ENCODE results near the gene HPSE2. TPM values are rescaled to one million over a fixed set of nuclear protein-coding genes. Genes with fewer than 3 reads are reported as not detected.

HPSE2 gene
- total RNA-seq, 2 donors from 2014 or later = 2.4 to 4.7 TPM

- WGBS = 89% methylated on average over 3 of the region's 3 CpGs
- Histone ChIP-seq H3K9me3 (no peaks in the 10 kb centered on the region), H3K27ac (no peak overlapping the region), H3K36me3 (no peaks in the 10 kb centered on the region), H3K4me3 (no peak overlapping the region), H3K4me1 (replicated peaks) (no peaks in the 10 kb centered on the region), H3K27me3 (replicated peaks; ENCODE audit: insufficient read depth) (no peaks in the 10 kb centered on the region)
- DNase-seq (ENCODE audit: low spot score) = no peak
- intact Hi-C loops (cut with DNase I) = no loop called here
- TF ChIP-seq POLR2AphosphoS5 (IDR thresholded peaks at IDR 0.05) (no peak), POLR2A (IDR thresholded peaks at IDR 0.05) (no peak), CTCF (IDR thresholded peaks at IDR 0.05) (no peak)
Measured at GRCh38 chr10:98778277-98778759, 457.3 kb downstream of the HPSE2 start.

GRCh38 chr10:98758463-98758862, 477.2 kb downstream of the HPSE2 start:
- Histone ChIP-seq H3K4me1 (replicated peaks) (no peaks in the 10 kb centered on the region), H3K27me3 (replicated peaks; ENCODE audit: insufficient read depth) (no peaks in the 10 kb centered on the region), H3K36me3 (no peaks in the 10 kb centered on the region), H3K9me3 (no peaks in the 10 kb centered on the region), H3K27ac (no peak overlapping the region), H3K4me3 (no peak overlapping the region)
- 52% methylated on average over 3 of the region's 3 CpGs for WGBS
- DNase-seq (ENCODE audit: low spot score) = no peak
- intact Hi-C loops (cut with DNase I) = no loop called here
- TF ChIP-seq POLR2AphosphoS5 (IDR thresholded peaks at IDR 0.05) = no peak
- no peak for TF ChIP-seq POLR2A (IDR thresholded peaks at IDR 0.05)
- TF ChIP-seq CTCF (IDR thresholded peaks at IDR 0.05) = no peak

GRCh38 chr10:98748298-98748697, 487.4 kb downstream of the HPSE2 start:
- no peak for TF ChIP-seq POLR2AphosphoS5 (IDR thresholded peaks at IDR 0.05)
- TF ChIP-seq CTCF (IDR thresholded peaks at IDR 0.05) = peak in 2 of 4 experiments; percentile 14 to 26
- Histone ChIP-seq H3K4me1 (replicated peaks) (no peaks in the 10 kb centered on the region), H3K36me3 (no peaks in the 10 kb centered on the region), H3K9me3 (no peaks in the 10 kb centered on the region), H3K4me3 (no peak overlapping the region), H3K27me3 (replicated peaks; ENCODE audit: insufficient read depth) (no peaks in the 10 kb centered on the region), H3K27ac (no peak overlapping the region)
- WGBS = 63% methylated on average over 1 of the region's 1 CpG
- peak; percentile 8 for DNase-seq (ENCODE audit: low spot score)
- intact Hi-C loops (cut with DNase I) = no loop called here

- intact Hi-C loops (cut with DNase I) = no loop called here
- WGBS = 92% methylated on average over 2 of the region's 2 CpGs
- TF ChIP-seq POLR2A (IDR thresholded peaks at IDR 0.05) = no peak
- no peak for TF ChIP-seq POLR2AphosphoS5 (IDR thresholded peaks at IDR 0.05)
- no peak for TF ChIP-seq CTCF (IDR thresholded peaks at IDR 0.05)
- DNase-seq (ENCODE audit: low spot score) = no peak
- Histone ChIP-seq H3K4me1 (replicated peaks) (no peaks in the 10 kb centered on the region), H3K9me3 (no peaks in the 10 kb centered on the region), H3K4me3 (no peak overlapping the region), H3K27ac (no peak overlapping the region), H3K27me3 (replicated peaks; ENCODE audit: insufficient read depth) (no peaks in the 10 kb centered on the region), H3K36me3 (no peaks in the 10 kb centered on the region)
Measured at GRCh38 chr10:98745645-98746044, 490.0 kb downstream of the HPSE2 start.

GRCh38 chr10:98720551-98720950, 515.1 kb downstream of the HPSE2 start:
- WGBS = 50% methylated on average over 1 of the region's 1 CpG
- Histone ChIP-seq H3K27me3 (replicated peaks; ENCODE audit: insufficient read depth) (no peaks in the 10 kb centered on the region), H3K27ac (no peak overlapping the region), H3K36me3 (no peaks in the 10 kb centered on the region), H3K4me3 (no peak overlapping the region), H3K9me3 (no peaks in the 10 kb centered on the region), H3K4me1 (replicated peaks) (no peaks in the 10 kb centered on the region)
- no peak for DNase-seq (ENCODE audit: low spot score)
- intact Hi-C loops (cut with DNase I) = no loop called here
- TF ChIP-seq POLR2A (IDR thresholded peaks at IDR 0.05) = no peak
- TF ChIP-seq CTCF (IDR thresholded peaks at IDR 0.05) = no peak
- TF ChIP-seq POLR2AphosphoS5 (IDR thresholded peaks at IDR 0.05) = no peak
